WI38 (cell line): ENCODE measurements around the gene PABPN1.

ENCODE experiments used
- H3K4me3 ChIP-seq: 2 replicates; pipeline ENCODE4 v1.5.1; 2011; ENCODE audit warnings: low read depth, mild to moderate bottlenecking, control low read depth, low read length
- CTCF ChIP-seq: IDR thresholded peaks from 2 replicates; pipeline ENCODE4 v1.5.1; 2012; ENCODE audit warnings: low read depth, mild to moderate bottlenecking, control low read depth, low read length

PABPN1 gene

GRCh38 chr14:23346693-23347405, 25.6 kb downstream of the PABPN1 start:
- no peak for TF ChIP-seq CTCF
- no peak overlapping the region for H3K4me3 ChIP-seq

- H3K4me3 ChIP-seq: no peak overlapping the region
- TF ChIP-seq CTCF: no peak
These were observed 26.4 kb downstream of the PABPN1 start for GRCh38 chr14:23347406-23348296.

DNA sequence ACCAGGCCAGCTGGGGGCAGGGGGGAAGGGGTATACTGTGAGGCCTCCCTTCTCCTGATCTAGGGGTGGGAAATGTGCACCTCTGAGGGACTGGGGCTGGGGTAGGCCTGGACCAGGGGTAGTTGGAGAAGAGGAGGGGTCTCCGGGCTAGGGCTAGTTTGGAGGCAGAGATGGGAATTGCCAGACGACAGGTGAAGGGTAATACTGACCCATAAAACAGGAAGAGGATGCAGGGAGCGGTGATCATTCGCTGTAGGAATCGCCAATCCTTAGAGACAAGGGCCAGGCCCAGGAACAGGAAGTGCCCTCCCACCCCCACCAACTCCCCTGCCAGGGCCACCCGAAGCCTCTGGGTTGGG, 27.0 kb downstream of the PABPN1 start:
- no peak for TF ChIP-seq CTCF
- H3K4me3 ChIP-seq: no peak overlapping the region

- H3K4me3 ChIP-seq: no peak overlapping the region
- no peak for TF ChIP-seq CTCF
These were observed 28.0 kb downstream of the PABPN1 start for GRCh38 chr14:23349156-23349845.

GRCh38 chr14:23351681-23352505, 30.6 kb downstream of the PABPN1 start:
- no peak for TF ChIP-seq CTCF
- H3K4me3 ChIP-seq: peak overlapping the region; percentile 73

DNA sequence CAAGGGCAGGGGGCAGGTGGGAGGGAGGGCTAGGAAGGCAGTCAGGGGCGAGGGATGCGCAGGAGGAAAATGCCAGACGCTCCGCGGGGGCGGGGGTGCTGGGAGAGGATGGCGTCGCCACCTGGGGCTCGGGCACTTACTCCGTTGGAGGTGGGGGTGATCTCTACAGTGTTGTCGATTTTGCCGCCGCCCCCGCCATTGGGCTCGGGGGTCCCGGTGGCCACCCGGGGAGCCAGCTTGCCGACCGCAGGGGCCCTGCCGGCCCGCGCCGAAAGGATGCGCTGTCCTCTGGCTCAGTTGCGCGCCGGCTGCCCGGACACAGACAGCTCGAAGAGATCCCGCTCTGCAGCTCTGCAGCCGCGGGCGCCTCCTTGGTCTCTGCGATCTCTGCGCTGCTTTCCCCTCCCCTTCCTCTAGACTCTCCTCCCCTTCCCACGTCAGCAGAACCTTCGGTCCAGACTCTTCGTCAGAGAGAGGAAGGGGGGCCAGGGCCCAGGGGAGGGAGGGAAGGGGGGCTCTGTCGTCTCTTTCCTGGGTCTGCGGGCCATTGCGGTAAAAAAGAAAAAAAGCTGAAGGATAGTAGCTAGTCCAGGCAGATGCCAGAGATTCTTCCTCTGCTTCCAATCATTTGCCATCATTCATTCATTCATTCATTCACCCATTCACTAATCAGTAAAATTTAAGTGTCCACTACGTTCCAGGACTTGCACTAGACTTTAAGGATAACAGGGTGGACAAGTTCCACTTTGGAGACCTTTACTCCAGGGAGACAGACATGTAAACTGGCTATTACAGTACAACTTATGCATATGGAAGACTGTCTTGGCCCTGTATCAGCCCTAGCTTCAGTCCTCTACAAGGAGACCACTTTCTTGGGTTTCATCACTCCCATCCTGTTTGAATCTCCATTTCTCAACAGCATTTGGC, 31.5 kb downstream of the PABPN1 start, which contains the start of gene SLC22A17:
Gene SLC22A17 (minus strand): TSS at position 382 of the 927 bp plus-strand sequence.
- H3K4me3 ChIP-seq: peak within 1 kb of the TSS; percentile 73
- no peak for TF ChIP-seq CTCF
